DND-41 (cell line): ENCODE results near the gene NCR2.

Experiments
- ATAC-seq: fragments of 200-7000 bp; cut with Tn5 transposase; 3 replicates; pipeline ENCODE4 v1.9.1; 2021; ENCODE audit warnings: low read depth; ENCODE audit not compliant: insufficient read depth
- DNase-seq: peaks from one replicate; pipeline ENCODE4 v3.0.0-alpha.2; 2020
- H2AFZ ChIP-seq: 2 replicates; pipeline ENCODE4 v1.6.0; 2012; ENCODE audit warnings: low read depth, low read length
- H3K27ac ChIP-seq: 2 replicates; pipeline ENCODE4 v1.5.1; 2012; ENCODE audit warnings: low read length, inconsistent platforms
- H3K27me3 ChIP-seq: fragments of 200-600 bp; sonication (generic); 2 replicates; pipeline ENCODE4 v1.6.0; 2012; ENCODE audit warnings: low read length, mild to moderate bottlenecking, inconsistent platforms; ENCODE audit not compliant: insufficient read depth, poor library complexity
- H3K36me3 ChIP-seq: 2 replicates; pipeline ENCODE4 v1.5.1; 2012; ENCODE audit warnings: low read length, inconsistent platforms; ENCODE audit not compliant: insufficient read depth
- H3K4me1 ChIP-seq: 2 replicates; pipeline ENCODE4 v1.5.1; 2012; ENCODE audit warnings: mild to moderate bottlenecking, low read length; ENCODE audit not compliant: insufficient read depth
- H3K4me2 ChIP-seq: 2 replicates; pipeline ENCODE4 v1.6.0; 2012; ENCODE audit warnings: mild to moderate bottlenecking, moderate library complexity, low read length, inconsistent platforms; ENCODE audit not compliant: insufficient read depth
- H3K4me3 ChIP-seq, 2 experiments: fragments of 200-600 bp in 1 of 2; shearing (Covaris generic) in 1 of 2; 2 replicates each; pipeline ENCODE4 v1.5.1; 2012 to 2016; ENCODE audit warnings: inconsistent platforms in 2 of 2, low read length in 2 of 2, mild to moderate bottlenecking in 2 of 2, low read depth in 1 of 2, moderate library complexity in 1 of 2
- H3K79me2 ChIP-seq: 2 replicates; pipeline ENCODE4 v1.6.0; 2012; ENCODE audit warnings: low read length, inconsistent platforms; ENCODE audit not compliant: insufficient read depth
- H3K9ac ChIP-seq: 2 replicates; pipeline ENCODE4 v1.6.0; 2012; ENCODE audit warnings: low read depth, mild to moderate bottlenecking, inconsistent platforms, low read length, moderate library complexity
- H3K9me3 ChIP-seq: 2 replicates; pipeline ENCODE4 v1.5.1; 2012; ENCODE audit warnings: low read length, moderate library complexity, mild to moderate bottlenecking, inconsistent platforms; ENCODE audit not compliant: insufficient read depth, severe bottlenecking
- H4K20me1 ChIP-seq: 2 replicates; pipeline ENCODE4 v1.6.0; 2012; ENCODE audit warnings: low read length; ENCODE audit not compliant: insufficient read depth
- EZH2 ChIP-seq: IDR thresholded peaks from 3 replicates; pipeline ENCODE4 v1.6.1; 2012; ENCODE audit warnings: borderline replicate concordance, low read depth, mild to moderate bottlenecking, moderate library complexity, low read length, inconsistent platforms; ENCODE audit not compliant: severe bottlenecking
- TF ChIP-seq, protein P1 (sequence below): IDR thresholded peaks from 2 replicates; pipeline ENCODE4 v1.5.1; 2012; ENCODE audit warnings: borderline replicate concordance, low read length, moderate library complexity, mild to moderate bottlenecking; ENCODE audit not compliant: poor library complexity, severe bottlenecking; ENCODE audit errors: extremely low read depth

Gene NCR2

DNA sequence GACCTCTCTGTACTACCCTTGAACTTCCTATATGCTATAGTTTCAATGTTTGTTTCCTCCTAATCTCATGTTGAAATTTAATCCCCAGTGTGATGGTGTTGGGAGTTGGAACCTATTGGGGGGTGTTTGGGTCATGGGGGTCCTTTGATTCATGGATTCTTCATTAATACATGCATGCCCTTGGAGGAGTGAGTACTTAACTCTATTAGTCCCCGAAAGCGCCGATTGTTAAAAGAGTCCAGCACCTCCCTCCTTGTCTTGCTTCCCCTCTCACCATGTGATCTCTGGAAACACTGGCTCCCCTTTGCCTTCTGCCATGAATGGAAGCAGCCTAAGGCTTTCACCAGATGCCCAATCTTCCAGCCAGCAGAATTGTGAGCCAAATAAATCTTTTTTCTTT, 31.7 kb downstream of the NCR2 start:
- Histone ChIP-seq H3K9me3 (no peaks in the 10 kb centered on the region), H4K20me1 (no peaks in the 10 kb centered on the region), H3K79me2 (no peaks in the 10 kb centered on the region), H3K36me3 (no peaks in the 10 kb centered on the region), H3K9ac (no peak overlapping the region), H3K4me2 (no peak overlapping the region), H3K27ac (no peak overlapping the region), H3K4me3 (no peak overlapping the region), H3K27me3 (no peaks in the 10 kb centered on the region), H3K4me1 (peaks cover 9% of the 10 kb centered on the region), H2AFZ (no peak overlapping the region)
- TF ChIP-seq, protein P1, sequence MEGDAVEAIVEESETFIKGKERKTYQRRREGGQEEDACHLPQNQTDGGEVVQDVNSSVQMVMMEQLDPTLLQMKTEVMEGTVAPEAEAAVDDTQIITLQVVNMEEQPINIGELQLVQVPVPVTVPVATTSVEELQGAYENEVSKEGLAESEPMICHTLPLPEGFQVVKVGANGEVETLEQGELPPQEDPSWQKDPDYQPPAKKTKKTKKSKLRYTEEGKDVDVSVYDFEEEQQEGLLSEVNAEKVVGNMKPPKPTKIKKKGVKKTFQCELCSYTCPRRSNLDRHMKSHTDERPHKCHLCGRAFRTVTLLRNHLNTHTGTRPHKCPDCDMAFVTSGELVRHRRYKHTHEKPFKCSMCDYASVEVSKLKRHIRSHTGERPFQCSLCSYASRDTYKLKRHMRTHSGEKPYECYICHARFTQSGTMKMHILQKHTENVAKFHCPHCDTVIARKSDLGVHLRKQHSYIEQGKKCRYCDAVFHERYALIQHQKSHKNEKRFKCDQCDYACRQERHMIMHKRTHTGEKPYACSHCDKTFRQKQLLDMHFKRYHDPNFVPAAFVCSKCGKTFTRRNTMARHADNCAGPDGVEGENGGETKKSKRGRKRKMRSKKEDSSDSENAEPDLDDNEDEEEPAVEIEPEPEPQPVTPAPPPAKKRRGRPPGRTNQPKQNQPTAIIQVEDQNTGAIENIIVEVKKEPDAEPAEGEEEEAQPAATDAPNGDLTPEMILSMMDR, result no peak
- TF ChIP-seq EZH2, result no peak
- no peak for ATAC-seq
- DNase-seq, result no peak

DNA sequence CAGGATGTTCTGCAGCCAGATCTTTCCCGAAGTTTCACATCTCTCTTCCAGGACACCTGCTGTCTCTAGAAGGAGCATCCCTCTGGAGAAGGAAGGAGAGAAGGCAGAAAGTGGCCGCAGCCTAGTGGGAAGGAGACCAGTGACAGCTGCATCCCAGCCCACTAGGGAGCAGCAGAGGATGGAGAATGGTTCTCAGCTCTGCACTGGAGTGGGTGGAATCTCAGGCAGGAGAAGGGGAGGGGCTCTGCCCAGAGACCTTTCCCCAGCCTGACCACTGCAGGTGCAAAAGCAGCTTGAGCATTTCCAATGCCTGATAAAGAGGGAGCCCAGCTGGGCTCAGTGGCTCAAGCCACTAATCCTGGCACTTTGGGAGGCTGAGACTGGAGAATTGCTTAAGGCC, 32.3 kb downstream of the NCR2 start:
- Histone ChIP-seq H3K79me2 (no peaks in the 10 kb centered on the region), H3K4me1 (peaks cover 9% of the 10 kb centered on the region), H3K9me3 (no peaks in the 10 kb centered on the region), H4K20me1 (no peaks in the 10 kb centered on the region), H3K9ac (no peak overlapping the region), H2AFZ (no peak overlapping the region), H3K4me2 (no peak overlapping the region), H3K36me3 (no peaks in the 10 kb centered on the region), H3K27ac (no peak overlapping the region), H3K27me3 (no peaks in the 10 kb centered on the region), H3K4me3 (no peak overlapping the region)
- DNase-seq, result peak; percentile 59
- ATAC-seq, result peak; percentile 79
- TF ChIP-seq, protein P1, result peak; percentile 83
- no peak for TF ChIP-seq EZH2

DNA sequence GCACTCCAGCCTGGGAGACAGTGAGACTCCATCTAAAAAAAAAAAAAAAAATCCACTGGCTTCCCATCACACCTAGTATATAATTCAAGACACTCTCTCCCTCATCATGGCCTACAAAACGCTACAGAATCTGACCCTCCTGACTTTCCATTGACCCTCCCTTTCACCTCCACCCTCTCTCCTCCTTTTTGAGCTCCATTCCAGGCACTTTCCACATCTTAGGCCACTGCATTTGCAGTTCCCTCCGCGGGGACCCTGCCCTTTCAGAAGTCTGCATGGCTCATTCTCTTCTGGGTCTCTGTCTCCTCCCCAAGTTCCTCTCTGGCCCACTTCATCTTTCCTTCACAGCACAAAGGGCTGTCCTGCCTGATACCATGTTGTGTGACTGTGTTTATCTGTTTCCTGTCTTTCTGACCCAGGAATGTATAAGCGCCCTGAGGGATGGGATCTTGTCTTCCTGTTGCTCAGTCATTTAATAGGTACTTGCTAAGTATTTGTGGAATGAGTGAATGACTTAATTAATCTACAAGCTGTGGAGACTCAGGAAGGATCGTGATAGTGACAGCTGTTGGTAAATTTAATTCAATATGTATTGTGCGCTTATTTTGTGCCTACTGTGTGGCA, 35.2 kb downstream of the NCR2 start:
- Histone ChIP-seq H3K9me3 (no peaks in the 10 kb centered on the region), H3K4me1 (peaks cover 9% of the 10 kb centered on the region), H3K27me3 (no peaks in the 10 kb centered on the region), H3K79me2 (no peaks in the 10 kb centered on the region), H3K4me2 (no peak overlapping the region), H4K20me1 (no peaks in the 10 kb centered on the region), H2AFZ (0 out of 2 replicates have a peak overlapping the region, but pooled peaks have one; percentile 15), H3K27ac (no peak overlapping the region), H3K4me3 (no peak overlapping the region), H3K9ac (no peak overlapping the region), H3K36me3 (no peaks in the 10 kb centered on the region)
- ATAC-seq (no peak), DNase-seq (no peak)
- TF ChIP-seq, protein P1, result no peak
- TF ChIP-seq EZH2, result no peak
